PFSK-1 (cell line): Measurements from ENCODE around the gene SYNE1.

Source experiments
- FOXP2 ChIP-seq: optimal IDR thresholded peaks from 2 replicates; pipeline ENCODE3; 2011; ENCODE audit warnings: borderline replicate concordance, control low read depth, inconsistent platforms; ENCODE audit not compliant: insufficient read depth; ENCODE audit errors: extremely low read length, extremely low read depth
- POLR2AphosphoS5 ChIP-seq: IDR thresholded peaks from 2 replicates; pipeline ENCODE4 v1.6.1; 2012; ENCODE audit warnings: low read depth, mild to moderate bottlenecking, control low read depth, low read length, moderate library complexity
- REST ChIP-seq, 2 experiments: IDR thresholded peaks; 2 replicates each; pipeline versions ENCODE4 v1.6.1 to v1.8.0; 2011 to 2012; ENCODE audit warnings: low read depth in 2 of 2, low read length in 2 of 2, control low read depth in 1 of 2, inconsistent platforms in 1 of 2, mild to moderate bottlenecking in 1 of 2, moderate library complexity in 1 of 2; ENCODE audit not compliant: insufficient read depth in 1 of 2
- SIN3A ChIP-seq: IDR thresholded peaks from 2 replicates; pipeline ENCODE4 v1.6.1; 2012; ENCODE audit warnings: mild to moderate bottlenecking, low read length, moderate library complexity, borderline replicate concordance; ENCODE audit not compliant: insufficient read depth
- TAF1 ChIP-seq: IDR thresholded peaks from 2 replicates; pipeline ENCODE4 v1.6.1; 2012; ENCODE audit warnings: low read length, control low read depth, borderline replicate concordance; ENCODE audit not compliant: insufficient read depth

The SYNE1 gene

GRCh38 chr6:152221806-152222628, 415.1 kb downstream of the SYNE1 start:
- no peak for TF ChIP-seq SIN3A
- TF ChIP-seq REST (IDR thresholded peaks at IDR 0.05; ENCODE audit: insufficient read depth in 1 of 2, low read depth in 2 of 2, low read length in 2 of 2), result no peak
- no peak for TF ChIP-seq POLR2AphosphoS5
- no peak for TF ChIP-seq TAF1
- TF ChIP-seq FOXP2, result no peak

GRCh38 chr6:152220786-152221185, 416.4 kb downstream of the SYNE1 start:
- TF ChIP-seq FOXP2, result no peak
- no peak for TF ChIP-seq SIN3A

- TF ChIP-seq SIN3A (no peak), REST (IDR thresholded peaks at IDR 0.05; ENCODE audit: insufficient read depth in 1 of 2, low read depth in 2 of 2, low read length in 2 of 2) (no peak), POLR2AphosphoS5 (no peak), FOXP2 (no peak), TAF1 (no peak)
Observed at GRCh38 chr6:152218887-152219286, 418.3 kb downstream of the SYNE1 start.

GRCh38 chr6:152212437-152212836, 424.7 kb downstream of the SYNE1 start:
- no peak for TF ChIP-seq REST (IDR thresholded peaks at IDR 0.05; ENCODE audit: insufficient read depth in 1 of 2, low read depth in 2 of 2, low read length in 2 of 2)
- no peak for TF ChIP-seq FOXP2
- no peak for TF ChIP-seq POLR2AphosphoS5
- no peak for TF ChIP-seq TAF1
- TF ChIP-seq SIN3A, result no peak

GRCh38 chr6:152209211-152209610, 428.0 kb downstream of the SYNE1 start:
- TF ChIP-seq SIN3A (no peak), FOXP2 (no peak)

GRCh38 chr6:152207915-152208714, 429.0 kb downstream of the SYNE1 start:
- TF ChIP-seq REST (IDR thresholded peaks at IDR 0.05; ENCODE audit: insufficient read depth in 1 of 2, low read depth in 2 of 2, low read length in 2 of 2) (no peak), FOXP2 (no peak), TAF1 (no peak), SIN3A (no peak), POLR2AphosphoS5 (no peak)
